ENCODE results near the gene PITPNM2.

DNA sequence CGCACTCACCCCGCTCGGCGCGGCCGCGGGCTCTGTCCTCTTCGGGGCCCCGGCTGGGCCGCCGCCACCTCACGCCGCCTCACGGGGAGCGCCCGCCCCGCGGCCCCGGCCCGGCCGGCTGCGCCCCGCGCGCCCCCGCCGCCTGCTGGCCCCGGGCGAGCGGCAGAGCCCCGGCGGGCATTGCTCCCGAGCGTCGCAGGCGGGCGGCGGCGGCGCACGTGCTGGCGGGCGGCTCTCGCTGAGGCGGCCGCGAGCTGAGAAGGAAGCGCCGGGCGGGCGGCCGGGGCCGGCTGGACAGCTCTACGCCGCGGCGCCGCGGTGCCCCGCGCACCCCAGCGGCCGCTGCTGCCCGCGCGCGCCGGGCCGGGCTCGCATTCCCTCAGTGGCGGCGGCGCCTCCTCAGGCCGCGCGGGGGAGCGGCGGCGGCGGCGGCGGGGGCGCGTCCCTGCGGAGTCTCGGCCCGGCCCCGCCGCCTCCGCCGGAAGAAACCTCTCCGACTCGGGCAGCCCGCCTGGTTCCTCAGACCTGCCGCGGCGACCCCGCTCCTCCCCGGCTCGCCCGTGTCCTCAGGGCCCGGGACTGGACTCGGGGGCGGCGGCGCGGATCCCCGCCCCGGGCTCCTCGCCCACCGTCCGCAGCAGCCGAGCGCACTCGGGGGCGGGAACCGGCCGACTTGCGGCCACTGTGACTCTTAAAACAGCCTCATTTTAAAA lies at the start of gene PITPNM2:
- TF ChIP-seq, protein P1, sequence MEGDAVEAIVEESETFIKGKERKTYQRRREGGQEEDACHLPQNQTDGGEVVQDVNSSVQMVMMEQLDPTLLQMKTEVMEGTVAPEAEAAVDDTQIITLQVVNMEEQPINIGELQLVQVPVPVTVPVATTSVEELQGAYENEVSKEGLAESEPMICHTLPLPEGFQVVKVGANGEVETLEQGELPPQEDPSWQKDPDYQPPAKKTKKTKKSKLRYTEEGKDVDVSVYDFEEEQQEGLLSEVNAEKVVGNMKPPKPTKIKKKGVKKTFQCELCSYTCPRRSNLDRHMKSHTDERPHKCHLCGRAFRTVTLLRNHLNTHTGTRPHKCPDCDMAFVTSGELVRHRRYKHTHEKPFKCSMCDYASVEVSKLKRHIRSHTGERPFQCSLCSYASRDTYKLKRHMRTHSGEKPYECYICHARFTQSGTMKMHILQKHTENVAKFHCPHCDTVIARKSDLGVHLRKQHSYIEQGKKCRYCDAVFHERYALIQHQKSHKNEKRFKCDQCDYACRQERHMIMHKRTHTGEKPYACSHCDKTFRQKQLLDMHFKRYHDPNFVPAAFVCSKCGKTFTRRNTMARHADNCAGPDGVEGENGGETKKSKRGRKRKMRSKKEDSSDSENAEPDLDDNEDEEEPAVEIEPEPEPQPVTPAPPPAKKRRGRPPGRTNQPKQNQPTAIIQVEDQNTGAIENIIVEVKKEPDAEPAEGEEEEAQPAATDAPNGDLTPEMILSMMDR (IDR thresholded peaks at IDR 0.05; ENCODE audit: insufficient read depth, low read length), result no peak
- TF ChIP-seq POLR2AphosphoS5 (IDR thresholded peaks at IDR 0.05; ENCODE audit: low read depth), result no peak
- TF ChIP-seq, protein P2, sequence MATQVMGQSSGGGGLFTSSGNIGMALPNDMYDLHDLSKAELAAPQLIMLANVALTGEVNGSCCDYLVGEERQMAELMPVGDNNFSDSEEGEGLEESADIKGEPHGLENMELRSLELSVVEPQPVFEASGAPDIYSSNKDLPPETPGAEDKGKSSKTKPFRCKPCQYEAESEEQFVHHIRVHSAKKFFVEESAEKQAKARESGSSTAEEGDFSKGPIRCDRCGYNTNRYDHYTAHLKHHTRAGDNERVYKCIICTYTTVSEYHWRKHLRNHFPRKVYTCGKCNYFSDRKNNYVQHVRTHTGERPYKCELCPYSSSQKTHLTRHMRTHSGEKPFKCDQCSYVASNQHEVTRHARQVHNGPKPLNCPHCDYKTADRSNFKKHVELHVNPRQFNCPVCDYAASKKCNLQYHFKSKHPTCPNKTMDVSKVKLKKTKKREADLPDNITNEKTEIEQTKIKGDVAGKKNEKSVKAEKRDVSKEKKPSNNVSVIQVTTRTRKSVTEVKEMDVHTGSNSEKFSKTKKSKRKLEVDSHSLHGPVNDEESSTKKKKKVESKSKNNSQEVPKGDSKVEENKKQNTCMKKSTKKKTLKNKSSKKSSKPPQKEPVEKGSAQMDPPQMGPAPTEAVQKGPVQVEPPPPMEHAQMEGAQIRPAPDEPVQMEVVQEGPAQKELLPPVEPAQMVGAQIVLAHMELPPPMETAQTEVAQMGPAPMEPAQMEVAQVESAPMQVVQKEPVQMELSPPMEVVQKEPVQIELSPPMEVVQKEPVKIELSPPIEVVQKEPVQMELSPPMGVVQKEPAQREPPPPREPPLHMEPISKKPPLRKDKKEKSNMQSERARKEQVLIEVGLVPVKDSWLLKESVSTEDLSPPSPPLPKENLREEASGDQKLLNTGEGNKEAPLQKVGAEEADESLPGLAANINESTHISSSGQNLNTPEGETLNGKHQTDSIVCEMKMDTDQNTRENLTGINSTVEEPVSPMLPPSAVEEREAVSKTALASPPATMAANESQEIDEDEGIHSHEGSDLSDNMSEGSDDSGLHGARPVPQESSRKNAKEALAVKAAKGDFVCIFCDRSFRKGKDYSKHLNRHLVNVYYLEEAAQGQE (IDR thresholded peaks at IDR 0.05; ENCODE audit: insufficient replicate concordance, low read depth), result no peak
- TF ChIP-seq SPI1 (IDR thresholded peaks at IDR 0.05; ENCODE audit: borderline replicate concordance, low read depth), result no peak
- no peak for TF ChIP-seq GABPA (IDR thresholded peaks at IDR 0.05; ENCODE audit: low read depth)
